Caki2 (cell line): ENCODE data around the gene MFSD12. TPM values are rescaled to one million over a fixed set of nuclear protein-coding genes. Genes with fewer than 3 reads are reported as not detected.
A peak's percentile ranks its signal among the peaks of the same experiment; 100 is the strongest.
"Not testable (repeated sequence)": the region's sequence is repeated elsewhere in the genome, so short reads cannot be mapped to it uniquely, and the experiment has no call there.

Source experiments
- DNase-seq: peaks from one replicate; pipeline ENCODE4 v3.0.0-alpha.2; 2015; ENCODE audit warnings: low read depth
- in situ Hi-C: cut with HindIII; loops from 2 replicates; pipeline ENCODE4 v1.10.0; 2016; ENCODE audit warnings: low sequenced_read_pairs, low pct_unique_long_range_greater_than_20kb, mixed read lengths
- total RNA-seq: library from RNA; depleted of rRNA; stranded (reverse); fragments of >200 nt; shearing (Covaris generic); gene quantifications from 2 replicates; pipeline ENCODE4 v1.2.3, GENCODE V29; 2014; ENCODE audit warnings: low replicate concordance

Gene MFSD12
- total RNA-seq, 1 experiment from 2014 or later: 98.9 TPM

DNA sequence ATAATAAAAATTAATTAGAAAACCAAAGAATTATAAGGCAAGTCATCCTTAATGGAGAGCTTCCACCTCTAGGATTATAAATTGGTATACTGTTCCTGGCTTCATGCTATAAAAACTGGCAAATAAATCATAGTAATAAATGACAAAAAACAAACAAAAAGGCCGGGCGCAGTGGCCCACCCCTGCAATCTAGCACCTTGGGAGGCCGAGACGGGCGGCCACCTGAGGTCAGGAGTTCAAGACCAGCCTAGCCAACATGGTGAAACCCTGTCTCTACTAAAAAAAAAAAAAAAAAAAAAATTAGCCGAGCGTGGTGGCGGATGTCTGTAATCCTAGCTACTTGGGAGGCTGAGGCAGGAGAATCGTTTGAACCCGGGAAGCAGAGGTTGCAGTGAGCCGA is 12.7 kb upstream of the MFSD12 start:
- DNase-seq, in situ Hi-C loops: not testable (repeated sequence)

DNA sequence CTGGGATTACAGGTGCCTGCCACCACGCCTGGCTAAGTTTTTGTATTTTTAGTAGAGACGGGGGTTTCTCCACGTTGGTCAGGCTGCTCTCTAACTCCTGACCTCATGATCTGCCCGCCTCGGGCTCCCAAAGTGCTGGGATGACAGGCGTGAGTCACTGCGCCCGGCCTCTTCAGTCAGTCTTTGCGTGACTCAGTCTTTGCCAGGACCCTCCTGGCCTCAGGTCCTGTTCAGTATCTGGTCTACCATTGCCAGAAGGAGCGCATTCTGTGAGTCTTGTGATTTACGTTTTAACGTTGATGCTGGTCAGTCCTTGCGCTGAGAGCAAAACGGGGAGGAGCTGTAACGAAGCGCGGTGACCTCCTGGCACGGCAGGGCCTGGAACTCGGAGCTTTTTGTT is 7.8 kb upstream of the MFSD12 start:
- DNase-seq: peak; percentile 93
- in situ Hi-C loops: no loop called here

- no peak for DNase-seq
- in situ Hi-C loops: no loop called here
Measured at GRCh38 chr19:3563709-3564524, 6.5 kb upstream of the MFSD12 start.

- in situ Hi-C loops: no loop called here
- DNase-seq: peak; percentile 37
Measured at GRCh38 chr19:3556978-3557460, 367 bp downstream of the MFSD12 start.

- in situ Hi-C loops: no loop called here
- no peak for DNase-seq
Measured at GRCh38 chr19:3556423-3556977, 886 bp downstream of the MFSD12 start.

- DNase-seq: no peak
- in situ Hi-C loops: no loop called here
Measured at GRCh38 chr19:3555653-3556422, 1.5 kb downstream of the MFSD12 start.

- DNase-seq: no peak
- in situ Hi-C loops: no loop called here
Measured at GRCh38 chr19:3554254-3555083, 2.9 kb downstream of the MFSD12 start.

GRCh38 chr19:3551792-3552095 is 5.6 kb downstream of the MFSD12 start:
- DNase-seq: no peak
- in situ Hi-C loops: no loop called here

GRCh38 chr19:3550947-3551791 is 6.2 kb downstream of the MFSD12 start:
- in situ Hi-C loops: no loop called here
- DNase-seq: no peak

DNA sequence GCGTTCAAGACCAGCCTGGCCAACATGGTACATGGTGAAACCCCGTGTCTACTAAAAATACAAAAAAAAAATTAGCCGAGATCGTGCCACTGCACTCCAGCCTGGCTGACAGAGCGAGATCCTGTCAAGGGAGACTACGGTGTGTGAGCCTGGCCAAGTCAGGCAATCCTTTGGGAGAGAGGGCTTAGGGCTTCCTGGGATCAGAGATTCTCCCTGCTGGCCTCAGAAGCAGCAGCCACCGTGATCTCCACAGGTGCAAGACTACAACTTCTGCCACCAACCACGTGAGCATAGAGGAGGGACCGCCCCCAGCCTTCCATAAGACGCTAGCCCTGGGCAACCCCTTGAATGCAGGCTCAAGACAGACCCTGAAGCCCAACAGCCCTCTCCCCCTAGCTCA is 7.6 kb downstream of the MFSD12 start:
- in situ Hi-C loops: no loop called here
- no peak for DNase-seq

- no peak for DNase-seq
- in situ Hi-C loops: no loop called here
Measured at GRCh38 chr19:3548606-3549005, 8.8 kb downstream of the MFSD12 start.

- in situ Hi-C loops: no loop called here
- no peak for DNase-seq
Measured at GRCh38 chr19:3547767-3548282, 9.6 kb downstream of the MFSD12 start.

DNA sequence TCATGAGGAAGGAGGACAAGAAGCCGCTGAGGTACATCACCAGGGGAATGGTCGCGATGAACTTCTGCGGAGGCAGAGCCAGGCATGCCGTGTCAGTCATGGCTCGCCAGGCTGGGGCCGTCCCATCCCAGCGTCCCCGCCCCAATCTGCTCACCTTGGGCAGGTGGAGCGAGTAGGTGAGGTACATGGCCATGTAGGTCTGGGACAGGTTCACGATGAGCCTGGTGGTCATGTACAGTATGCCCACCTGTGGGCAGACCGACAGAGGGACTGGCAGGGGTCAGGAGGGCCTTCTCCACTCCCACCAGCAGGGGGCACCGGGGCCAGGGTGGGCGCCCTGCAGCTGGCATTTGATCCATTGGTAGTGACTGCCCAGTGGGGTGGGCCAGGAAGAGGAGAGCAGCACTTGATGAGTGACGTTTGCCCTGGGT is 10.1 kb downstream of the MFSD12 start:
- in situ Hi-C loops: no loop called here

GRCh38 chr19:3546119-3546518 is 11.3 kb downstream of the MFSD12 start:
- no peak for DNase-seq
- in situ Hi-C loops: no loop called here

More for the DNA sequence above, 10.1 kb downstream of the MFSD12 start:
- DNase-seq: no peak

- in situ Hi-C loops: no loop called here
- no peak for DNase-seq
Measured at GRCh38 chr19:3545669-3546034, 11.7 kb downstream of the MFSD12 start.

DNA sequence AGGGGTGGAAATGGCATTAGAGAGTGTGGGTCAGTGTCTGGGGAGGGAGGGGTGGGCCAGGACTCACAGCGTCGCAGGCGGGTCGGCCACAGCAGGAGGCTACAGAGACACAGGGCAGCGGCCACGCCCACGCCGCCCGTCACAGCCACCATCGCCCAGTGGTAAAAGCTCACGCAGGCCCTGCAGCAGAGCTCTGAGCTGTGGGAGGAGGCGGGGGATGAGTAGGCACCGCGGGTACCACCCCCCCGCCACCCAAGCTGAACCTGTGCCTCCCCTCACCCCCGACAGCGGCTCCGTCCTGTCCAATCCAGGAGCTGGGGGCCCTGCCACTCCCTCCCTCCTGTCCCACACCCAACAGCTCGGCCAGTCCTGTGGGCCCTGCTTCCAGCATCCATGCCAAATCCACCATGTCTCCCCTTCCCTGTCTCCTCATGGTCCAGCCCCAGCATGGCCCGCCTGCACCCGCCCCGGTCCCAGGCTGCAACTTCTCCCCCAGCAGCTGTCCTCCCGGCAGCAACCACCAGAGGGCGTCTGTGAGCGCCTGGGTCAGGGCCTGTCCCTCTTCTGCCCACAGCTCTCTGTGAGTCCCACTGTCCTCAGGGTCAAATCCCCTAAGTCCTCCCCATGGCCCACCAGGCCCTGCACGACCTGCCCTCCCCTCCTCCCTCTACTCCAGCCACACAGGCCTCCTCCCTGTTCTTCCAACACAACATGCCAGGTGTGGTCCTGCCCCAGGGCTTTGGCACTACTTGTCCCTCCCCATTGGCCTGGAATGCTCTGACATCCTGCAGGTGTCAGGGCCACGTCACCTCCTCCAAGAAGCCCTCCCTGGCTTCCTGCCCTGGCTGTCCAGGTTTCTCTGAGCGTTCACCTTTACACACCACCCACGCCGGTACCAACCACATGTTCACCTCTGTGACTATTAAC is 12.4 kb downstream of the MFSD12 start:
- in situ Hi-C loops: no loop called here
- peak; percentile 34 for DNase-seq

DNA sequence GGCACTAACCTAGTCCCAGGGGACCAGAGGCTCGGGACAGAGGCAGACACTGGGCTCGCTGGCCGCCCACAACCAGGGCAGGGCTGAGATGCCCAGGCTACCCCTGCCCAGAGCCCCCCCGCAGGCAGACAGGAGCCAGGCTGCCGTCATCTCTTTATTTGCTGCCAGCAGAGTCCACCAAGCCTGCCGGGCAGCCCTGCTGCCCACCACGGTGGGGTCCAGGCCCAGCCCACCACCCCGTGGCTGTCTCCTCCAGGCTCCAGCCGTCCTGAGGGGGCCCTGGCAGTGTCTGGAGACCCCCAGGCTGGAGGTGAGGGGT is 13.4 kb downstream of the MFSD12 start:
- DNase-seq: no peak
- in situ Hi-C loops: no loop called here
